ENCODE measurements around the gene SCARB2. TPM values are rescaled to one million over a fixed set of nuclear protein-coding genes. Genes with fewer than 3 reads are reported as not detected.

Gene SCARB2
- total RNA-seq, 6 experiments from 2014 or later = 102 to 133 (median 125) TPM

DNA sequence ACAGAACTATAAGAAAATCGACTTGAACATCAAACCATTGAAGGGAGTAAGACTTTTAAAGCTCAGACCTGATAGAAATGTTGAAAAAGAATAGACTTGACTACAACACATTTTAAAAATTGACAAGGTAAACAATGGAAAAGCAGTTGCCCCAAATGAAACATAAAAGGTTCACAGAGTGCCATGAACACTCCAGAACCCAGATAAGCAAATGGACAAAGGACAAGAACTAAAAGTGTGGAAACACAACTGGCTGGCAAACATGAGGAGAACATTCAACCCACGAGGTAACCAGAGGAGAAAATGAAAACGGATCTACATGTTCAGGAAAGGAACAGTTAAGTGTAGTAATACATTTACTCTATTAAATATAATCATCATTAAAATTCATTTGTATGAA, 26.5 kb downstream of the SCARB2 start:
- Histone ChIP-seq H3K36me3 (peaks cover 0 to 12% (median 2%) of the 10 kb centered on the region in 4 donors), H3K9me3 (no peaks in the 10 kb centered on the region), H3K4me1 (peaks cover 0 to 50% (median 13%) of the 10 kb centered on the region in 4 donors), H3K27ac (peak overlapping the region in 2 of 3 donors; percentile 70 to 78), H3K27me3 (no peaks in the 10 kb centered on the region), H3K4me3 (peak overlapping the region in 1 of 3 donors; percentile 11)
- TF ChIP-seq POLR2A (IDR thresholded peaks at IDR 0.05) = no peak
- TF ChIP-seq, protein P1, sequence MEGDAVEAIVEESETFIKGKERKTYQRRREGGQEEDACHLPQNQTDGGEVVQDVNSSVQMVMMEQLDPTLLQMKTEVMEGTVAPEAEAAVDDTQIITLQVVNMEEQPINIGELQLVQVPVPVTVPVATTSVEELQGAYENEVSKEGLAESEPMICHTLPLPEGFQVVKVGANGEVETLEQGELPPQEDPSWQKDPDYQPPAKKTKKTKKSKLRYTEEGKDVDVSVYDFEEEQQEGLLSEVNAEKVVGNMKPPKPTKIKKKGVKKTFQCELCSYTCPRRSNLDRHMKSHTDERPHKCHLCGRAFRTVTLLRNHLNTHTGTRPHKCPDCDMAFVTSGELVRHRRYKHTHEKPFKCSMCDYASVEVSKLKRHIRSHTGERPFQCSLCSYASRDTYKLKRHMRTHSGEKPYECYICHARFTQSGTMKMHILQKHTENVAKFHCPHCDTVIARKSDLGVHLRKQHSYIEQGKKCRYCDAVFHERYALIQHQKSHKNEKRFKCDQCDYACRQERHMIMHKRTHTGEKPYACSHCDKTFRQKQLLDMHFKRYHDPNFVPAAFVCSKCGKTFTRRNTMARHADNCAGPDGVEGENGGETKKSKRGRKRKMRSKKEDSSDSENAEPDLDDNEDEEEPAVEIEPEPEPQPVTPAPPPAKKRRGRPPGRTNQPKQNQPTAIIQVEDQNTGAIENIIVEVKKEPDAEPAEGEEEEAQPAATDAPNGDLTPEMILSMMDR (IDR thresholded peaks at IDR 0.05) = no peak
- intact Hi-C loops (cut with DNase I) = no loop called here
- DNase-seq (peak in 1 of 3 donors; percentile 64), ATAC-seq (peak; percentile 77 to 92 (median 84))
- WGBS (ENCODE audit: insufficient coverage, low coverage, low lambda C conversion rate, missing lambda C conversion rate) = 22% methylated on average over 3 of the region's 3 CpGs

DNA sequence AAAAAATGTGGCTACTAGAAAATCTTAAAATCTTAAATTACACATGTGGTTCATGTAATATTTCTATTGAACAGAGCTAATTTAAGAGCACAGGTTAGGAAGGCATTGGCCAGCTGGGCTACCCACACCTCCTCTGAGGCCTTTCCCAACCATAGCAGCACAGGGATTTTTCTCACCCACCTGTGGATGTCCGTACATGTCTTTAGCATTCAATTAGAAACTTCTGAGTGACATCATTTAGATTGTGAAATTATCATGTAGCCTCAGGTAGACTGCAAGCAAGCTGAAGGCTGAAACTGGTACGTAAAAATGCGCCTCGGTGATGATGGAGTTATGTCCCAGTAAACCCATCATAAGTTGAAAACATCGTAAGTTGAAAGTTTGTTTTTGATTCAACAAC, 31.2 kb downstream of the SCARB2 start:
- no peak for TF ChIP-seq POLR2A (IDR thresholded peaks at IDR 0.05)
- TF ChIP-seq, protein P1 (IDR thresholded peaks at IDR 0.05) = no peak
- H3K9me3 ChIP-seq = no peaks in the 10 kb centered on the region
- no peak overlapping the region for H3K27ac ChIP-seq
- intact Hi-C loops (cut with DNase I) = no loop called here
- ATAC-seq = no peak
- H3K36me3 ChIP-seq = peaks cover 0 to 39% (median 3%) of the 10 kb centered on the region in 4 donors
- no peaks in the 10 kb centered on the region for H3K27me3 ChIP-seq
- DNase-seq = no peak
- H3K4me1 ChIP-seq = peaks cover 0 to 33% (median 7%) of the 10 kb centered on the region in 4 donors
- WGBS (ENCODE audit: insufficient coverage, low coverage, low lambda C conversion rate, missing lambda C conversion rate) = 93% methylated on average over 5 of the region's 5 CpGs
- H3K4me3 ChIP-seq = no peak overlapping the region

DNA sequence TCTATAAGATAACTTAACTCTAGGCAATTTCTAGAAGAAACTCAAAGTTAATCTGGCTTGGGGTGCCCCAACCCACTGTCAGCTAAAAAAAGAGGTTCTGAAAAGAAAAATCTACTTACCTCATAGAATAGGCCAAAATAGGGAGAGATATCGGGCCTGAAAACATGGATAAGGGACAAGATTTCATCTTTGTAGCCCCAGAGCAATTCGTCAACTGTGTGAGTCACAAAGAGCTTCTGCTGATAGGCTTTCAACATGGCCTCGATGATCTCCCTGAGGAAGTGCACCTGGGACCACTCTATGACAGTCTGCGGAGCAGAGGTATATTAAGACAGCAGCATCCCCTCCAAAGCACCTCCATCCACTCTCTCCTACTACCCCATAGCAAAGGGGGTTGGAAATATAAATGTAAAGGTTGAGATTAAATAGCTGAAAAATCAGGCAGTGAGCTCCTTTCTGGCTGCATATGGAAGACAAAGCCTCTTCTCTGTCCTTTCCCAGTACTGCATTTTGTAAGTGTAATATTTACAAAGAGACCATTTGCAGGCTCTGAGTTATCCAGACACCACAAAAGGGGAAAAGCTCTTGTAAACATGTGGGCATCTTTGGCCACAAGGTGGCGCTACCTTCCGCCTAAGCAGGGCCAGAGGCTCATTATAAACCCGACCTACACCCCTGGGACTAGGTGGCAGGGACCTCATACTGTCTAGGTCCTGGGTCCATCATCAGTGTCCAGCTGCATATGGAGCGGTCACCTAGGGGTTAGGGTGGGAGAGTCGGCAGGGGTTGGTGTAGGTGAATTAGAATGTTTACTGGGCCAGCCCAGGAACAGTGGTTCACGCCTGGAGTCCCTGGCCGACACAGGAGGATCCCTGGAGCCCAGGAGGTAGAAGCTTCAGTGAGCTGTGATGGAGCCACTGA, 34.0 kb downstream of the SCARB2 start:
- peak overlapping the region in 1 of 3 donors; percentile 22 for H3K27ac ChIP-seq
- ATAC-seq = peak; percentile 95 to 97 (median 96)
- TF ChIP-seq, protein P1 (IDR thresholded peaks at IDR 0.05) = peak; percentile 86 to 95 (median 94)
- no peak for TF ChIP-seq POLR2A (IDR thresholded peaks at IDR 0.05)
- no peak overlapping the region for H3K4me3 ChIP-seq
- 54% methylated on average over 11 of the region's 11 CpGs for WGBS (ENCODE audit: insufficient coverage, low coverage, low lambda C conversion rate, missing lambda C conversion rate)
- peaks cover 0 to 7% (median 0%) of the 10 kb centered on the region in 4 donors for H3K4me1 ChIP-seq
- intact Hi-C loops (cut with DNase I) = no loop called here
- no peaks in the 10 kb centered on the region for H3K9me3 ChIP-seq
- DNase-seq = peak; percentile 81 to 88 (median 87)
- H3K36me3 ChIP-seq = peaks cover 0 to 65% (median 12%) of the 10 kb centered on the region in 4 donors
- no peaks in the 10 kb centered on the region for H3K27me3 ChIP-seq

DNA sequence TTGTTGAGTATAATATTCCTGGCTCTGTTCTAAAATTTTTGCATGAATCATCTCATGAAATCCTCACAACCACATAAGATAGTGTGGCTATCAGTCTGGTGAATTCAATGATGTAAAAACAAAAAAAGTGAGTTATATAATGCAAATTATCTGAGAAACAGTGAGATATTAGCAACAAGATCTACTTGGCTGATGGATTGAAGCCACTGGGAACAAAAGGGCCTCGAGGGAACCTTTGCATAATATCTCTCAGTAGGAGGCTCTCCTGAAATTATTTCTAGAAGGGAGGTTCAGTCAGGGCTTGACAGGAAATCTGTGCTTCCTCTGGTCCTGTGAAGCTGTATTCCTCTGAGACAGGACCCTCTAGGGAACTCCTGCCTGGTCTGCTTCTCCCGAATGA, 35.3 kb downstream of the SCARB2 start:
- H3K36me3 ChIP-seq = peaks cover 0 to 79% (median 22%) of the 10 kb centered on the region in 4 donors
- no peaks in the 10 kb centered on the region for H3K9me3 ChIP-seq
- DNase-seq (no peak), ATAC-seq (no peak)
- TF ChIP-seq, protein P1 (IDR thresholded peaks at IDR 0.05) = no peak
- TF ChIP-seq POLR2A (IDR thresholded peaks at IDR 0.05) = no peak
- H3K4me1 ChIP-seq = no peaks in the 10 kb centered on the region
- H3K27me3 ChIP-seq = no peaks in the 10 kb centered on the region
- H3K4me3 ChIP-seq = no peak overlapping the region
- 52% methylated on average over 2 of the region's 2 CpGs for WGBS (ENCODE audit: insufficient coverage, low coverage, low lambda C conversion rate, missing lambda C conversion rate)
- intact Hi-C loops (cut with DNase I) = no loop called here
- no peak overlapping the region for H3K27ac ChIP-seq

Data from right lobe of liver (tissue), 6 donors.